ENCODE data around the gene FAM20B. TPM values are rescaled to one million over a fixed set of nuclear protein-coding genes. Genes with fewer than 3 reads are reported as not detected.
A peak's percentile ranks its signal among the peaks of the same experiment; 100 is the strongest.
"Not testable (repeated sequence)": the region's sequence is repeated elsewhere in the genome, so short reads cannot be mapped to it uniquely, and the experiment has no call there.

Gene FAM20B
- total RNA-seq, 1 donor from 2014 or later, result 19.9 TPM

- no peak for ATAC-seq
- no peak for DNase-seq (ENCODE audit: low spot score)
These were observed 1.6 kb upstream of the FAM20B start for GRCh38 chr1:179023946-179024650.

DNA sequence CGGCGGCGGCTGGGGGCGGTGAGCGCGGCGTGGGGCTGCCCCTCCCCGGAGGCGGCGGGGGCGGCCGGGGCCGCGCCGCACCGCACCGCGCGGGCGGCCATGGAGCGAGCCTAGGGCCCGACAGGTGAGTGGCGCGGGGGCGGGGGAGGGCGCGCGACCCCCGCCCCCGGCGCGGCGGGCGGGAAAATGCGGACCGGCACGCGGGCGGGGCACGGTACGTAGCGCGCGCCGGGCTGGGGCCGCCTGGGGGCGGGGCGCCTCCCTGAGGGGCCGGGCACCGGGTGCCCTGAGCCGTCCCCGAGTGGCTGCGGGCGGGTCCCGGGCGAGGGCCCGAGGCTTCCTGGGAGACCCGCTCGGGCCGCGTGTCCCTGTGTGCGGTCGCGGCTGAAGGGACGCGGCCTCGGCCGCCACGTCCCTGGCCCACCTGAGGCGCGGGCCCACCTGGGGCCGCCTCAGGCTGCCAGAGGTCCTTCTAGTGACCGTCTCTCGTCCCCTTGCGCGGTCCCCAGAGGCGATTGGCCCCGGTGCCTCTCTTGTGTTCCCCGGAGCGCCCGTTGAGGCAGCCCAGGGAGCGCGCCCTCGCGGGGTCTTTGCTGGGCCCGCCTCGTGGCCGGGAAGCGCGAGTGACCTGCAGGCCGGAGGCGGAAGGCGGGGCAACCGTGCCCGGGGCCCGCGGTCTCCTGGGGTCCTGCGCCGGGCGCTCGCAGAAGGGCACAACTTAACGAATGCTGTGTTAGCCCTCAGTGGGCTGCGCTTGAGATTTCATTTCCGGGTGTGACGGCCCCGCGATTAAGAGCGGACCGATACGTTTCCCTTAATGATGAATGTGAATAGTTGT, 500 bp downstream of the FAM20B start:
- ATAC-seq, result peak; percentile 88
- DNase-seq (ENCODE audit: low spot score), result peak; percentile 90

- DNase-seq (ENCODE audit: low spot score) (no peak), ATAC-seq (no peak)
These were observed 1.3 kb downstream of the FAM20B start for GRCh38 chr1:179026813-179027669.

GRCh38 chr1:179029321-179029759, 3.6 kb downstream of the FAM20B start:
- DNase-seq (ENCODE audit: low spot score) (no peak), ATAC-seq (no peak)

DNA sequence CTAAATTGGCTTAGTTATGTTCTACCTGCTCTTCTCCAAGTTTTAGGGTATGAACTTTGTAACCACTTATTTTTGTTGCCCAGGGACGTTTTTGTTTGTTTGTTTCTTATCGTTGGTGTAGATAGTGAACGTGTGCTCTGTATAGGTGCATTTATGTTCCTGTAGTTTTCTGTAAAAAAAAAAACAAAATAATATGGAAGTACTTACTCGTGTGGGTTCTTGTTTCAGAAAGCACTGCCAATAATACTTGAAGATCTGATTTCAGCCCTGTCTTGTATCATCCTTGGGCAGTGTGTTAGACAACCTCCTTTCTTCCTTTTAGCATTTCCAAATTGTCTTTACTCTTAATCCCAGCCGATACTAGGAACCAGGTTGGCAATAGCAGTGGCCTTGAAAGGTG, 4.4 kb downstream of the FAM20B start:
- DNase-seq (ENCODE audit: low spot score), result no peak
- no peak for ATAC-seq

DNA sequence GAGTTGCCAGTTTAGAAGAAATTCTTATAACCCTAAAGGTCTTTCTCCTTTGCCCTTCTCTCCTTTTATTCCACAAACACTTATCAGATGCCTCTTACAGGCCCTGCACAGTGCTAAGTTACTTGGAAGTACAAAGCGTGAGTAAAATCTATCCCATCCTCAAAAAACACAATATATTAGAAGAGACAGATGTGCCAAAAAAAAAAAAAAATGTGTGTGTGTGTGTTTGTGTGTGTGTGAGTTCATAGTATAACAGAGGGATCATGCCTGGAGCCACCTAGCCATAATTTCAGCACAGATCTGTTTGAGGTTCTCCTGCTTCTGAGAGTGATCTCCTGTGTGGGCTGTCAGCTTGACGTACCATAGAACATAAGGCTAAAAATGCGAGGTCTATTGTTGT, 5.0 kb downstream of the FAM20B start:
- no peak for DNase-seq (ENCODE audit: low spot score)
- ATAC-seq, result no peak

GRCh38 chr1:179031284-179031683, 5.6 kb downstream of the FAM20B start:
- no peak for DNase-seq (ENCODE audit: low spot score)
- ATAC-seq, result no peak

- DNase-seq (ENCODE audit: low spot score) (no peak), ATAC-seq (peak; percentile 27)
These were observed 6.3 kb downstream of the FAM20B start for GRCh38 chr1:179031855-179032513.

GRCh38 chr1:179034720-179035119, 9.0 kb downstream of the FAM20B start:
- ATAC-seq, result no peak

GRCh38 chr1:179036844-179037465, 11.3 kb downstream of the FAM20B start:
- DNase-seq (ENCODE audit: low spot score) (no peak), ATAC-seq (no peak)

More at GRCh38 chr1:179034720-179035119, 9.0 kb downstream of the FAM20B start:
- no peak for DNase-seq (ENCODE audit: low spot score)

DNA sequence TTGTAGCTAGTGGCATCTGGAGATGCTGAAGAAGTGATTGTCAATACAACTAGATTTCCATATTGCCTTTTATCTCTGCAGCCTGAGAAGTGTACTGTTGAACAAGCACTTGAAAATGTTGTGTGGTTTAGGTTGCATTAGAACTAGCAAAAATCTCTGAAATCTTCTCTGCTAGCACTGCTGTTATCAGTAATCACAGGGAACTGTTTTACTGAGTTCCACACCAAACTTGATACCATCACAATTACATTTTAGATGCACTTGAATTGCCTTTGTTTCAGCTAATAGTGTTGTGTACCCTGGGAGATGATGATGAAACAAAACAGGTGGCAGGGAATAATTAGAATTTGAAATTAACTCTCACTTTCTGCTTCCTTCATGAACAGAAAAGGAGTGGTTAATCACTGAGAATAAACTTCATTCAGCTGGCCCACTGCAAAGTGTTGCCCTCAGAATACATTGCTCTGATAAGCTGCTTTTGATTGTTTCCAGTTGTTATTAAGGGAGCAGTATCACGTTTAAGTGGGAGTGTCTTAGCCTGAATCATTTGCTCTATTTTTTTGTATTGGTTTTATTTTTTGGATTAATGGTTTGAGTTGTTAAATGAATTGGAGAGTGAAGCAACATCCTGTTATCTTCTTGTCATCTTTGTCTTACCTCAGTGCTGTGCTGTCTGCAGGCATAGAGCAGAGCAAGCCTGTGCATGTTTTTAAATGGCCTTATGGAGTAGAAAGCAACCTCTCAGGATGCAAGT, 13.0 kb downstream of the FAM20B start:
- DNase-seq (ENCODE audit: low spot score) (no peak), ATAC-seq (no peak)

DNA sequence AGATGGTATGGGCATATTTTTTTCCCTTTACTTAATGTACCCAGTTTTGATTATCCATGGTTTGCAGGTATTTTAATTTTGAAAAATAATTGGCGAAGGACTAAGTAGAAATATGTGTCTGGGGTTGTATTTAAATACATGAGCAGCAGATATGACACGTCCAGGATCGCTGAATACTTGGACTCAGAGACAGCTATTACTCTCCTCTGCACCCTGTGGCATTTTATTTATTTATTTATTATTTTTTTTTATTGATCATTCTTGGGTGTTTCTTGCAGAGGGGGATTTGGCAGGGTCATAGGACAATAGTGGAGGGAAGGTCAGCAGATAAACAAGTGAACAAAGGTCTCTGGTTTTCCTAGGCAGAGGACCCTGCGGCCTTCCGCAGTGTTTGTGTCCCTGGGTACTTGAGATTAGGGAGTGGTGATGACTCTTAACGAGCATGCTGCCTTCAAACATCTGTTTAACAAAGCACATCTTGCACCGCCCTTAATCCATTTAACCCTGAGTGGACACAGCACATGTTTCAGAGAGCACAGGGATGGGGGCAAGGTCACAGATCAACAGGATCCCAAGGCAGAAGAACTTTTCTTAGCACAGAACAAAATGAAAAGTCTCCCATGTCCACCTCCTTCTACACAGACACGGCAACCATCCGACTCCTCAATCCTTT, 13.9 kb downstream of the FAM20B start:
- ATAC-seq; DNase-seq (ENCODE audit: low spot score): not testable (repeated sequence)

DNA sequence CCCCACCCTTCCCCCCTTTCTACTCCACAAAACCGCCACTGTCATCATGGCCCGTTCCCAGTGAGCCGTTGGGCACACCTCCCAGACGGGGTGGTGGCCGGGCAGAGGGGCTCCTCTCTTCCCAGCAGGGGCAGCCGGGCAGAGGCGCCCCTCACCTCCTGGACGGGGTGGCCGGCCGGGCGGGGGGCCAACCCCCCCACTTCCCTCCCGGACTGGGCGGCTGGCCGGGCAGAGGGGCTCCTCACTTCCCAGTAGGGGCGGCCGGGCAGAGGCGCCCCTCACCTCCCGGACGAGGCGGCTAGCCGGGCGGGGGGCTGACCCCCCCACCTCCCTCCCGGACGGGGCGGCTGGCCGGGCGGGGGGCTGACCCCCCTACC, 14.5 kb downstream of the FAM20B start:
- not testable (repeated sequence) for ATAC-seq; DNase-seq (ENCODE audit: low spot score)

- no peak for ATAC-seq
- DNase-seq (ENCODE audit: low spot score), result no peak
These were observed 16.4 kb downstream of the FAM20B start for GRCh38 chr1:179042087-179042486.

DNA sequence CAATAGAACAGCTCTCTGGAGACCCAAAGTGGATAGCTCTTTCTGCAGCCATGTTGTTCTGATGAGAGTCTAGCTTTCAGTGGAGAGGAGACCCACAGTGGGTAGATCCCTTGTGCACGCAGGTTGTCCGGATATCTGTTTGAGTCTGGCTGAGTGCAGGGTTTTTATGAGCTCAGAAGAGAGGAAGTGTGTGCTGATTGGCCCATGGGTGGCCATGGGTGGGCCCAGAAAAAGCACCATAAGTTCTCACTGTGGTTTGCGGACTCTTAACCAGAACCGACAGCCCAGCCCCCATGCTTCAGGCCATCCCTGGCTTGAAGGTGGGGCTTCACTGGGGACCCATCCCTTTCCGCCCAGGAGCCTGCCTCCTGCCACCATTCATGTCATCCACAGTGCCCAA, 17.0 kb downstream of the FAM20B start:
- ATAC-seq, result no peak

GRCh38 chr1:179043266-179043665, 17.6 kb downstream of the FAM20B start:
- ATAC-seq, result no peak

More for the DNA sequence above, 17.0 kb downstream of the FAM20B start:
- no peak for DNase-seq (ENCODE audit: low spot score)

GRCh38 chr1:179043907-179044306, 18.2 kb downstream of the FAM20B start:
- ATAC-seq (no peak), DNase-seq (ENCODE audit: low spot score) (no peak)

More at GRCh38 chr1:179043266-179043665, 17.6 kb downstream of the FAM20B start:
- no peak for DNase-seq (ENCODE audit: low spot score)

DNA sequence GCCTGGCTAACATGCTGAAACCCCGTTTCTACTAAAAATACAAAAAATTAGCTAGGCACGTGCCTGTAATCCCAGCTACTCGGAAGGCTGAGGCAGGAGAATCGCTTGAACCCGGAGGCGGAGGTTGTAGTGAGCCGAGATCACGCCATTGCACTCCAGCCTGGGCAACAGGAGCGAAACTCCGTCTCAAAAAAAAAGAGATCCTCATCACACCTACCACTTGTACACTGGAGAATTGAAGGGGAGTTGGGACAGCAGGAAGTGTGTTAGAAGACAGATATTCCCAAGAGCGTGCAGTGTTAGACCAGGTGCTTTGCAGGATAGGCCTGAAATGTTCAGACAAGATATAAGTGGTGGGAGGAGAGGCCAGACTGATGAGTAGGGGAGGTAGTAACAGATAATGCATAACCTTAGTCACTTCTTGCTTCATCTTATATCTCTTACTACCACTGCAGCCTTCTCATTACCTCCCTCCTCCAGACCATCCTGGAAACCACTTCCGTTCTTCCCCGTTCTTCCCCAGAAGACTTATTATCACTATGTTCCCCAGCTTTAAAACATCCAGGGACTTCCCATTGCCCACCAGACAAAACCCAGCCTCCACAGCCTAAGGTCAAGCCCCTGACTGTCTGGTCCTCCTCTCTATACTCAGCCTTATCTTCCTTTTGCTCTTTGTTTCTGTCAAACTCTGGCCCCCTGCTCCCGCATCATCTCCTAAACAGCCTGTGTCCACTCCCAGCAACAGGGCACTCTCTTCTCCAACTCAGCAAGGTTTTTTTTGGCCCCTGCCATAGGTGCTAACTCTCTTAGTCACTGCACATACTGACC, 21.3 kb downstream of the FAM20B start:
- ATAC-seq, result no peak
- DNase-seq (ENCODE audit: low spot score), result no peak
